ENCODE results near the gene ST7. TPM values are rescaled to one million over a fixed set of nuclear protein-coding genes. Genes with fewer than 3 reads are reported as not detected.
"Not testable (repeated sequence)": the region's sequence is repeated elsewhere in the genome, so short reads cannot be mapped to it uniquely, and the experiment has no call there.

The ST7 gene
- total and polyA plus RNA-seq, 2 donors (not counting 1 experiment from before 2014, with no cell fraction given) = 2.3 to 4.6 TPM

DNA sequence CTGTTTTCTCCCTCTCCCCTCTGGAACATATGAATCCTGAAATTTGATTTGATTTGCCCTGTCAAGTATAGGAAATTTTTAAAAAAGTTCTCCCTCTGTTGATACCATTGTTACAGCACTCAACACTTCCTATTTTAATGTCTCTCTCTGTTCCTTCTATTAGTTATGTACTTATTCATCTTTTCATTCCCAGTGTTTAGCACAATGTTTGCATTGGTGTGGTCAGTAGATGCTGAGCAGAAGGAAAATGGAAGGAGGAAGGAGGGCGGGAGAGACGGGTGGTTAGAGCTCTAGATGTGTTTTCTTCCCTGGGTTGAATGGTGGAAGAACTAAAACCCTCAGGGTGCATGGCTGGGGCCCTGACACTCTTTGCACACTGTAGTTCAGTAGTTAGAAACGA, 290.1 kb downstream of the ST7 start:
- ChIA-PET CTCF (no interaction called here), POLR2A (no interaction called here)
- no peak for DNase-seq
- Mint-ChIP-seq H3K4me1 (no peaks in the 10 kb centered on the region), H3K27me3 (peaks cover 12% of the 10 kb centered on the region), H3K27ac (no peak overlapping the region), H3K4me3 (no peak overlapping the region), H3K9me3 (ENCODE audit: insufficient read depth) (peaks cover 3% of the 10 kb centered on the region)
- Histone ChIP-seq H3K4me3 (ENCODE audit: control extremely low read depth in 1 of 5, extremely low read depth in 1 of 5, insufficient read depth in 1 of 5, low read depth in 2 of 5, low read length in 4 of 5) (no peak overlapping the region), H3K4me1 (ENCODE audit: control insufficient read depth in 2 of 2, insufficient read depth in 2 of 2, low read length in 2 of 2) (no peaks in the 10 kb centered on the region), H4K20me1 (ENCODE audit: control insufficient read depth, insufficient read depth, low read length, poor library complexity, severe bottlenecking) (no peaks in the 10 kb centered on the region), H2AFZ (ENCODE audit: insufficient read depth, low read depth, low read length, poor library complexity, severe bottlenecking) (no peak overlapping the region), H3K27ac (ENCODE audit: low read length in 2 of 2) (no peak overlapping the region), H3K4me2 (replicated peaks; ENCODE audit: low read depth, low read length, poor library complexity, severe bottlenecking) (no peak overlapping the region), H3K36me3 (replicated peaks in 1 of 2; ENCODE audit: control extremely low read depth in 1 of 2, control insufficient read depth in 1 of 2, extremely low read depth in 1 of 2, insufficient read depth in 2 of 2, low read length in 1 of 2) (no peaks in the 10 kb centered on the region), H3K79me2 (ENCODE audit: control insufficient read depth, insufficient read depth, low read length) (no peaks in the 10 kb centered on the region), H3K9me3 (ENCODE audit: control extremely low read depth in 1 of 3, control insufficient read depth in 2 of 3, insufficient read depth in 1 of 3, low read length in 2 of 3) (no peaks in the 10 kb centered on the region), H3K9ac (ENCODE audit: low read length) (no peak overlapping the region), H3K27me3 (replicated peaks in 1 of 4; ENCODE audit: control extremely low read depth in 1 of 4, control insufficient read depth in 3 of 4, insufficient read depth in 4 of 4, low read length in 3 of 4) (no peaks in the 10 kb centered on the region)
- TF ChIP-seq, protein P1, sequence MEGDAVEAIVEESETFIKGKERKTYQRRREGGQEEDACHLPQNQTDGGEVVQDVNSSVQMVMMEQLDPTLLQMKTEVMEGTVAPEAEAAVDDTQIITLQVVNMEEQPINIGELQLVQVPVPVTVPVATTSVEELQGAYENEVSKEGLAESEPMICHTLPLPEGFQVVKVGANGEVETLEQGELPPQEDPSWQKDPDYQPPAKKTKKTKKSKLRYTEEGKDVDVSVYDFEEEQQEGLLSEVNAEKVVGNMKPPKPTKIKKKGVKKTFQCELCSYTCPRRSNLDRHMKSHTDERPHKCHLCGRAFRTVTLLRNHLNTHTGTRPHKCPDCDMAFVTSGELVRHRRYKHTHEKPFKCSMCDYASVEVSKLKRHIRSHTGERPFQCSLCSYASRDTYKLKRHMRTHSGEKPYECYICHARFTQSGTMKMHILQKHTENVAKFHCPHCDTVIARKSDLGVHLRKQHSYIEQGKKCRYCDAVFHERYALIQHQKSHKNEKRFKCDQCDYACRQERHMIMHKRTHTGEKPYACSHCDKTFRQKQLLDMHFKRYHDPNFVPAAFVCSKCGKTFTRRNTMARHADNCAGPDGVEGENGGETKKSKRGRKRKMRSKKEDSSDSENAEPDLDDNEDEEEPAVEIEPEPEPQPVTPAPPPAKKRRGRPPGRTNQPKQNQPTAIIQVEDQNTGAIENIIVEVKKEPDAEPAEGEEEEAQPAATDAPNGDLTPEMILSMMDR (IDR thresholded peaks at IDR 0.05) = no peak
- no peak for TF ChIP-seq EZH2 (IDR thresholded peaks at IDR 0.05; ENCODE audit: borderline replicate concordance, insufficient read depth, low read depth, low read length, poor library complexity, severe bottlenecking)
- ATAC-seq (ENCODE audit: low read depth) = no peak
- 67% methylated on average over 1 of the region's 3 CpGs for WGBS (ENCODE audit: insufficient coverage)
- intact Hi-C loops (cut with micrococcal nuclease) = no loop called here

DNA sequence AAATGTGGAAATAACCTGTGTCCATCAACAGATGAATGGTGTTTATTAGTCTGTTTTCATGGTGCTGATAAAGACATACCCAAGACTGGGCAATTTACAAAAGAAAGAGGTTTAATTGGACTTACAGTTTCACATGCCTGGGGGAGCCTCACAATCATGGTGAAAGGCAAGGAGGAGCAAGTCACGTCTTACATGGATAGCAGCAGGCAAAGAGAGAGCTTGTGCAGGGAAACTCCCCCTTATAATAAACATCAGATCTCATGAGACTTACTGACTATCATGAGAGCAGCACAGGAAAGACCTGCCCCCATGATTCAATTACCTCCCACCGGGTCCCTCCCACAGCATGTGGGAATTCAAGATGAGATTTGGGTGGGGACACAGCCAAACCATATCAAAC, 292.4 kb downstream of the ST7 start:
- not testable (repeated sequence) for H3K4me3 ChIP-seq (ENCODE audit: control extremely low read depth in 1 of 5, extremely low read depth in 1 of 5, insufficient read depth in 1 of 5, low read depth in 2 of 5, low read length in 4 of 5); ATAC-seq (ENCODE audit: low read depth)
- no CpG with 5 or more reads among the region's 2 CpGs for WGBS (ENCODE audit: insufficient coverage)

More for the DNA sequence above, 292.4 kb downstream of the ST7 start:
- H2AFZ ChIP-seq (ENCODE audit: insufficient read depth, low read depth, low read length, poor library complexity, severe bottlenecking); H3K4me1 ChIP-seq (ENCODE audit: control insufficient read depth in 2 of 2, insufficient read depth in 2 of 2, low read length in 2 of 2); H3K4me1 Mint-ChIP-seq; H3K27me3 ChIP-seq (replicated peaks in 1 of 4; ENCODE audit: control extremely low read depth in 1 of 4, control insufficient read depth in 3 of 4, insufficient read depth in 4 of 4, low read length in 3 of 4); intact Hi-C loops (cut with micrococcal nuclease); H3K4me2 ChIP-seq (replicated peaks; ENCODE audit: low read depth, low read length, poor library complexity, severe bottlenecking); H4K20me1 ChIP-seq (ENCODE audit: control insufficient read depth, insufficient read depth, low read length, poor library complexity, severe bottlenecking); CTCF ChIA-PET; H3K4me3 Mint-ChIP-seq; H3K9ac ChIP-seq (ENCODE audit: low read length); H3K27me3 Mint-ChIP-seq; H3K36me3 ChIP-seq (replicated peaks in 1 of 2; ENCODE audit: control extremely low read depth in 1 of 2, control insufficient read depth in 1 of 2, extremely low read depth in 1 of 2, insufficient read depth in 2 of 2, low read length in 1 of 2); DNase-seq; H3K79me2 ChIP-seq (ENCODE audit: control insufficient read depth, insufficient read depth, low read length); H3K27ac ChIP-seq (ENCODE audit: low read length in 2 of 2); H3K9me3 Mint-ChIP-seq (ENCODE audit: insufficient read depth); H3K9me3 ChIP-seq (ENCODE audit: control extremely low read depth in 1 of 3, control insufficient read depth in 2 of 3, insufficient read depth in 1 of 3, low read length in 2 of 3); POLR2A ChIA-PET; H3K27ac Mint-ChIP-seq: not testable (repeated sequence)
